Left kidney (tissue), 2 donors: ENCODE results near the gene ING3. TPM values are rescaled to one million over a fixed set of nuclear protein-coding genes. Genes with fewer than 3 reads are reported as not detected.

Experiments used
- DNase-seq: peaks from one replicate; pipeline ENCODE4 v3.0.0-alpha.2; 2013
- polyA plus RNA-seq: library from polyadenylated mRNA; unstranded; fragments of 120-200 nt; gene quantifications from one replicate; pipeline ENCODE4 v1.2.1, GENCODE V29; 2013; ENCODE audit not compliant: insufficient read length

ING3 gene
- polyA plus RNA-seq, 1 donor: 43.1 TPM

GRCh38 chr7:120987683-120988590, 37.4 kb downstream of the ING3 start:
- DNase-seq: peak; percentile 88

GRCh38 chr7:120988591-120989256, 38.1 kb downstream of the ING3 start, which contains the start of gene CPED1:
TSS of gene CPED1 (plus strand) at chr7:120988711. CDS start at chr7:120989622, 911 bp downstream.
- no peak for DNase-seq

DNA sequence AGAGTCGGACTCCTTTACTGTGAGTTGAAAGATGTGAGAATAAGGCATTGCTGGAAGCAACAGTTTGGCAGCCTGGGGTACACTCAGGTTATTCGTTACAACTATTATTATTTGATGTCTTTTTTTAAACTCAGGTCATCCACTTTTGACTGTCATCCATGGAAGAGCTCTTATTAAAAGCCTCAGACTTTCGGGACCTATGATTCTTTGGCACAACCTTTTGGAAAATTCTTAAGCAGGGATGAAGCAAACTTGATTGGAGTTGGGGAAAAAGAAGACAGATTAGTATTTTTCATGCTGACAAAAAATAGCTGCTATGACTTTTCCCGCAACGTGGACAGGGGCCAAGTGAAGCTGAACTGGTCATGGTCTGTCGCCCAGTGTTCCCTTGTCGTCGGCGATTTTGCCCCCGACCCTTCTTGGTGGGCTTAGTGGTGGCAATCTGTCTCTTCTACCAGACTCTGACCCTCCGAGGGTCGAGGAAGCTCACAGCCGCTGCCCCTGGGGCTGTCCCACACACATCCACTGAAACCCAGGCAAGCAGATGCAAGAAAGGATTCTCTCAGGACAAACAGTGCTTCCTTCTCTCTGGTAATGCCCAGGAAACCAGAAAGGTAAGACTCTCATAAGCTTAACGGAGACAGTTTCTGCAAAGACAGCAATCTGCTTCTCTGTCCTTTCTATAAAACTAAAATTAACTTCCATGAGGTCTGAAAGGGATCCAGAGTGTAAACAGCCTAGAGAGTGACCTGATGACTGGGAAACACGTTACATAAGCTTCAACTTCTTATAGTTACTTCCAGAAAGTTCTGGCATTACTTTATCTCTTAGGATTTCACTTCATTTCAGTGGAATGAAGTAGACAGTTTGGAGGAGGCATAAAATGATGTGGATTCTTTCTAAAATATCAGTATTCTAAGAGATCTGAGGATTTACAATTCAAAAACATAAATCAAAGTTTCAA, 39.0 kb downstream of the ING3 start:
- no peak for DNase-seq

DNA sequence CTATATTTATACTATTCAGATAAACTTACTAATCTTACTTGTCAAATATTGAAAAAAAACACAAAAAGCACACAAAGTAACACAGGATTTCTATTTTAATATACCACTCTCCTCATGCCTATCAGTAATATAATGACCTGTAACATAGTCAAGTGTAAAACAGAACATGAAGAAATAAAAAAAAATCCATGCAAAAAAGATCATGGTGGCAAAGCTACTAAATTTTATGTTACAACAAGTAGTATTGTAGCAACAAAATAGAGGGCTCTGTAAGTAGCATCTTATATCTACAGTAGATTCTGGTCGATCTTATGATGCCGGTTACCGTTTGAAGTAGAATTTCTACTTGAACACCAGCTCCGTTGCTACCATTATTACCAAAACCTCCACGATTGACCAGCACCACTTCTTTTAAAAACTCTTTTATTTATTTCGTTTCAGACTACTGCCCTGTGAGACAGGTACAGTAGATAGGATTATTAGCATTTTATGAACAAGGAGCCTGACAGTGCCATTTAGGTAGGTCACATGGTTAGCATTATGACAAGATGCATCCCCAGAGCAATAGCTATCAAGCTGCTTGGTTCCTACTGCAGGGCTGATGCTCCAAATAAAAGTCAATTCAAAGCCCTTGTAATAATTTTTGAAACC, 40.0 kb downstream of the ING3 start:
- DNase-seq: no peak

DNA sequence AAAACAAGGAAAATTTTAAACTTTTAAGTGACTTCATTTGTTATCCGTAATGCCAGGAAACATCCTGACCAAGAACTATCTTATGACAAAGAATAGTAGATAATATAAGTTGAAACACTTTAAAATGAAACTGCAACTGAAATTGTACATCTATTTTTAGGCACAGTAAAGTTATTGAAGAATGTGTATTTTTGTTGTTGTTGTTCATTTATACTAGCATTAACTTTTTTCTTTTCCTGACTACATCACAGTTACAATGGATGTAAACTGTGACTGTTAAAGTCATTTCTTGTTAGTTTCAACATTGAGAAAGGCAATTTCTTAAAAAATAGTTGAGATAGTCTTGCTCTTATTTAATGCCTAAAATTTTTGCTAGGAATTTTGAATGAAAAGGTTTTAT, 40.6 kb downstream of the ING3 start:
- DNase-seq: no peak

DNA sequence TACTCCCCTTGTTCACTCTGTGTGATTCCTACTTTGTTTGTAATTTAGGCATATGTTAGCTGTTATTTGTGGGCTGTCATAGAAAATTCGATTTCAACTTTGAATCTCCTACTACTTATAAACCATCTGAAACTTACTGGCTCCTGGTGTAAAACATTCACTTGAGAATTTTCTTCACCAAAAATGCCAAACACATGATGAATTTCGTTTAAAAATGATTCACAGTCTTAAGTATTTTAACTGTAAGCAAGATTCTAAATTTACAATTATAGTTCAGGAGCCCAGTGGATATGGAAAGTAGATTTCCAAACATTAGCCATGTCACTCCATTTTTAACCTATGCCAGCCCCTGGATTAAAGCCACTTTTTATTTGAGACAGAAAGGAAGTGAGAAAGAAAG, 41.0 kb downstream of the ING3 start:
- DNase-seq: no peak

GRCh38 chr7:120992272-120992964, 41.8 kb downstream of the ING3 start:
- no peak for DNase-seq

- DNase-seq: no peak
Measured at GRCh38 chr7:120992965-120993494, 42.5 kb downstream of the ING3 start.

- no peak for DNase-seq
Measured at GRCh38 chr7:120993553-120994191, 43.1 kb downstream of the ING3 start.

DNA sequence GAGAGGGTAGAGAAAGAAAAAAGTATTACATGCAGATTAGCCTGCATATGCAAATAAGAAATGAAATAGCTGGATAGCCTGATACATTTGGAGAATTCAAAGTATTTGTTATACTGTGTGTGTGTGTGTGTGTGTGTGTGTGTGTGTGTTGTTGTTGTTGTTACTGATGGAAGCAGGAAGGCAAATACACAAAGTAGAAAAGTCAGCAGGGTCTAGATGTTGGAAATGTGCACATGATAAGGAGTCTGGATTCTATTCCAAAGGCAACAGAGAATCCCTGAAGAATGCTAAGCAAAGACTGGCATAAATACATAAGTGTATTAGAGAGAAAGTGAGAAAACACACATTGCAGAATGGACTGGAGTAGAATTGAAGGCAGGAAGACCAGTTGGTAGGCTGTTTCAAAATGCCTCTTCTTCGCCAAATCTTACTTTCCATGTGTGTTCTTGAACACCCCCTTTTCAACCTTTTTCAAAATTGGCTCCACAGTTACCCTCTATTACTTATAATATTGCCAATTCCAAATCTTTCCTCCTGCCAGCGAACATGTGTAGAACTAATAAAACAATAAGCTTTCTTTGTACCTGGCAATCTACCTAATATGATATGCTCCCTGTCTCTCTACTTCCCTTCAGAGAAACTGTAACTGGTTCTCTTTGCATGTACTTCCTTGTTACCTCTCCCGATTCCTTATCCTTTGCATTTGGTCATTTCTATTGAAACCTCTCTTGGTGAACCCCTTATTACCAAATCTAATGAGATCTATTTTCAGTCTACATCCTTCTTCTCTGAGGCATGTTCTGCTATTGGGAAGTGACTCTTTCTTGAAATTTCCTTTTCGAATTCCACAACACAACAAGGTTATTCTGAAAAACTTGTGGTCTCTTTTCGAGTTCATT, 44.2 kb downstream of the ING3 start:
- DNase-seq: no peak

DNA sequence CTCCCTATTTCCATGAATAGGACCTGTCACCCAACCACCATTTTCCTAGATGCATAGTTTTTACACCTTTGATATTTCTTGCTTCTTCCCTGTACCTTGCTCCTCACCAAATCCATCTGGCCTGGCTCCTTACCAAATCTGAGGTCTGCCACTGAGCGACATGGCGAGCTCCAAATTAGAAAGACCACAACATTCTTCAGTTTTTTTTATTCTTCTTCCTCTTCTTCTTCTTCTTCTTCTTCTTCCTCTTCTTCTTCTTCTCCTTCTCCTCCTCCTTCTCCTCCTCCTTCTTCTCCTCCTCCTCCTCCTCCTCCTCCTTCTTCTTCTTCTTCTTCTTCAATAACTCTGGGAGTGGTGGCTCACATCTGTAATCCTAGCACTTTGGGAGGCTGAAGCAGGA, 45.1 kb downstream of the ING3 start:
- DNase-seq: no peak

GRCh38 chr7:120996333-120996987, 45.9 kb downstream of the ING3 start:
- no peak for DNase-seq

GRCh38 chr7:120996988-120997345, 46.4 kb downstream of the ING3 start:
- no peak for DNase-seq

- no peak for DNase-seq
Measured at GRCh38 chr7:120997882-120998474, 47.4 kb downstream of the ING3 start.

- no peak for DNase-seq
Measured at GRCh38 chr7:120998520-120998919, 47.9 kb downstream of the ING3 start.

DNA sequence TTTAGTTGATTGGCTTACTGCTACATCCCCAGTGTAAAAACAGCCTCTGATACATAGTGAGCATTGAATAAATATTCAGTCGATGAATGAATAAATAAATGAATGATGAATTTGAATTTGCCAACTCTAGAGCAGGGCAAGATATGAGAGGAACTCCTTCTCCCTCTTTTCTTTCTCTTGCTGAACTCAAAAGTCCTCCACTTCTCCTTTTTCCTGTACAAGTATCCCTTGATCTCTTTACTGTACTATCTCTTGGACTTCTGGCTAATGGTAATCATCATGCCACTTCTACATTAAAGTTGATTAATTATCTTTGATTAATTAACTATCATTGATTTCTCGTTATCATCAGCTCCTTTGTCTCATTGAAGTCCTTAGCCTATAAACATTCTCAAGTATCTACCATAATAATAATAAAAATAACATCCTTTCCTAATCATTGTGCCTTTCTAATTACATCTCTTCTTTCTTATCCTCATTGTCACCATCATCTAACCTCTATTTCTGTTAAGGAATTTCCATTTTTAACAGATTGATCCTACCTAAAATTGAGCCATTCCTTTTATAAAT, 48.5 kb downstream of the ING3 start:
- DNase-seq: no peak

- DNase-seq: no peak
Measured at GRCh38 chr7:121000081-121000983, 49.8 kb downstream of the ING3 start.
